ENCODE data around the gene CEP68.

The CEP68 gene

DNA sequence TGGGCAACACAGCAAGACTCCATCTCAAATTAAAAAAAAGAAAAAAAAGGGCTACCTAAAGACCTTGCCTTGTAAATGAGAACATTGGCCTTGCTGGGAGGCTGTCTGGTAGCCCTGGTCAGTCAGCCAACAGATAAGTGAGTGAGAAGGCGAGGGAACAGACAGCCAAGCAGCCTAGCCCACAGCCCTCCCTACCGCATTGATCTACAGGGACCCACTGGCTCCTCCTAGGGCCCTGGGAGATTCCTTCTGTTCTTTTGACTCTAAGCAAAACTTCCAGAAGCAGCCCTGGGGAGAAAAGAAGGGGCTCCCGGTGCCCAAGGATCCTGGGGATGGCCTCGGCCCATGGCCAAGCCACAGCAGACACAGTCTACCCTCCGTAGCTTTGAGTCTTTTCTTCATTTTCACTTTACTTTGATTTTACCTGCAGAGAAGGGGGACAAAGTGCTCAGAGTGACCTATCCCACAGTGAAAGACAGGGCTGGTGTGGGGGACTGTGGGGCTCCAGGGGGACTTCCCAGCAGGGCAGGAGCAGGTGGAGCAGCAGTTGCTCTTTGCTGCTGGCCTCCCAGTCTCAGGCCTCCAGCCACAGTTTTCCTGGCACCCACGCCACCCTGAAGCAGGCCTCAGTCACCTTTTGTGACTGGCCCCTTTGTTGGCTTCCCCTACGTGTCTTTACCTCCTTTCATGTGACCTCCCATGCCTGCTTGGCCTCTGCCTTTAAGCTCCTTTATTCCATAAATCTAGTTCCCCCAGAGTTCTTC, 5.1 kb downstream of the CEP68 start:
- no peak for DNase-seq

DNA sequence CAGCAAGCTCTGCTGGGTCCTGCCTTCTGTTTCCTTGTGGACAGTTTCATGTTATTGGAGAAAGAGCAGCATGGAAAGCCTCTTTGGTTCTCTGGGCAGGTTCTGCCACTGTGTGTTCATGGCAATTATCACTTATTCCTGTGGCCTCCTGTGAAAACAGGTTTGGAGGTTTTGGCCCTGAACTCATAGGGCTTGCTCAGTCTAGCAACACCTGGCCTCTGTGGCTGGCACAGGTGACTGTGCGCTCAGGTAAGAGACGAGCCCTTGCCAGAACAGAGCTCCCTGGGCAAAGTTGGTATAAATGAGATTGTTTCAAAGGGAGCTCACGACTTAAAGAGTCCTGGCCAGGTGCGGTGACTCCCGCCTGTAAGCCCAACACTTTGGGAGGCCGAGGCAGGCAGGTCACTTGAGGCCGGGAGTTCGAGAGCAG, 5.7 kb downstream of the CEP68 start:
- no peak for DNase-seq

DNA sequence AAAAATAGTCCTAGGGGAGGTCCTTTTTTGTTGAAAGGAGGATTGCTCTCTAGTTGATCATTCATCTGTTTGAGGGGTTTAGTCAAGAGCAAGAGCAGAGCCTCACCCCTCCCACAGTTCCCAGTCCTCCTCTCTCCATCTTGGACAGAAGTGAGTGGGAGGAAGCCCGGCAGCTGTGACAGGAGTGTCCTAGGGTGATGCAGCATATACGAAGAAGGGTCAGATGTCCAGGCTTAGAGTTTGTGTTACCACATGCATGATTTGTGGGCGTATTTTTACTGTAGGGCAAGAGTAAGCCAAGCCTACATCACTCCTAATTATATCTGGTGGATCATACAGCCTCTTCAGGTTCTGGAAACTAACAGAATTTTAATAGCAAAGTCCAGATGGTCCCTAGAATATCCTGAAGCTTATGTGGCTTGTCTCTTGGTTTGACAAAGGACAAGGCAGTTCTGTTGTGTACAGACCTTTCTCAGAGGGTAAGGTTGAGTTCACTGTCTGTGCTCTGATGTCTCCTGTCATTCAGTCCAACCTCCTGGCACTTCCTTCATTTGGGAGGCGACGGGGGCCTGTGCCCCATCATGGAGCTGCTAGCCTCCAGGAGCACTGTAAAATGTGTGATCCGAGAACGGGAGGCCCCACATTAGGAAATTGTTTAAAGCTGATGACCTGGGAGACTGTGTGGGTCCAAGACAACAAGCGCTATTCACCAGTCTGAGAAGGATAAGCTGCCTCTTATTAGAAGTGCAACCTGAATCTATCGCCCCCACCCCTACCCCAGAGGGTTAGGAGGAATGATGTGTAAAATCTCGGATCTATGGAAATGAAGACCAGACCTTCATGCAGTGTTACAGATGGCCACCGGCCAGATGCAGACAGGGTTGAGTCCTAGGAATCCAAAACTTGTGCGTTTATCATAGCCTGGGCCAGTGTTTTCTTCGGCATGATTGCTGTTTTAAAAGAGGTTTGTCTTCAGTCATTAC, 6.9 kb downstream of the CEP68 start:
- no peak for DNase-seq

DNA sequence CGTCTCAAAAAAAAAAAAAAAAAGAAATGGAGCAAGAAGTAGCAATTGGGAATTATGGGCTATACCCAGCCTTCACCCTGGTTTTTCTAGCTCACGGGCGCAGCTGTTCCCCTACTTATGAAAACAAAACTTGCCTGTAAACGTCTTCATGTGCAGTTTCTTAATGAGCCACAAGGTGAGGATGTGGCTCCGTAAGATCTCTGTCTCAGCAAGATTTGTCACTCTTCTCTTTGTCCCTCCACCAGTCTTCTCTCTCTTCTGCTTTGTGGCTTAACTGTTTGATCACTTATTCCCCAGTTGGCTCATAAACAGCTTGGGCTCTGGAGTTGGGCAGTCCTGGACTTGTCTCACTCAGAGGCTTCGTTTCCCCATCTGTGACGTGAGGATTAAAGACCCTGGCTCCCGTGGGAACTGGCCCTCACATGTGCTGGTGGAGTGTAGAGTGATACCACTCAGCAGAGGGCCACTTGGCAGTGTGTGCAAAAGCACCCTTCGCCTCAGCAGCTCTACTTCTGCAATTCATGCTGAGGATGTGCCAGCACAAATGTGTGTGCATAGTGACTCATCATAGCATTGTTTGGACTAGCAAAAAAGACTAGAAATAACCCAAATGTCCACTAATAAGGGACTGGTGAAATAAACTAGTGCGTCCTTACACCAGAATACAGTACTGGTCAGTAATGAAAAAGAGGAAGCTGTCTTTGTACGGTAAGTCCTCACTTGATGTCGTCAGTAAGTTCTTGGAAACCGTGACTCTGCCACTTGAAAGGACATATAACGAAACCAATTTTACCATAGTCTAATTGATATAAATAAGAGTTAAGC, 8.7 kb downstream of the CEP68 start:
- no peak for DNase-seq

DNA sequence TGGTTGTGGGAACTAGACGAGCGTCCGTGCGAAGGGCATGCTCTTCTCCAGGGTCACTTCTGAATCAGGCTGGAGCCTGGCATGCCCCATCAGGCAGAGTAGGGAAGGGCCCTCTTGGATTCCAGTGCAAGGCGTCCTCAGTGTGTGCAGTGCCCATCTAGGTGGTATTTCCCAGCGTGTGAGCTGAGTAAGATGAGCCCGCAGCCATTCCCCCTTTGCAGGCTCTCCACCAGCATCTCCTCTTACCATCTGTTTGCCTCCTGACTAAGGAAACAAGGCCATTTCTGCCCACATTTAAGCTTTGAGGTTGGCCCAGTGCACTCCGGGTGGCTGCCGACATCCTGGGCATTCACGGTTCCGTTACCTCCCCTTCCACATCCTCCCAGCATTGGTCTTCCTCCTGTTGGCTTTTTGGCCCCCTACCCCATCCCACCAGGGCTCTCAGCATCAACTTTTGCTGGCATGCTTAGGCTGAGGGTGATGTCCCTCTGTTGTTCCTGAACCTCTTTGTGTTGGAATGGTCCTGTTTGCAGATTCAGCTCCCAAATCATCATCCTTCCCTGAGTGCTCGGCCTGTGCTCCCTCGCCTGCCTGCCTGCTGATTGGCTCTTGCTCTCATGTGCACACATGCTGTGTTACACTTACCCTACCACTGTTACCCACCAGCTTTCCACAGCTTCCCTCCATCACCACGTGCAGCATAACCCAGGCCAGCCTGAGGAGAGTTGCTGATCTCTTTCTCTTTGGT, 11.8 kb downstream of the CEP68 start:
- no peak for DNase-seq

DNA sequence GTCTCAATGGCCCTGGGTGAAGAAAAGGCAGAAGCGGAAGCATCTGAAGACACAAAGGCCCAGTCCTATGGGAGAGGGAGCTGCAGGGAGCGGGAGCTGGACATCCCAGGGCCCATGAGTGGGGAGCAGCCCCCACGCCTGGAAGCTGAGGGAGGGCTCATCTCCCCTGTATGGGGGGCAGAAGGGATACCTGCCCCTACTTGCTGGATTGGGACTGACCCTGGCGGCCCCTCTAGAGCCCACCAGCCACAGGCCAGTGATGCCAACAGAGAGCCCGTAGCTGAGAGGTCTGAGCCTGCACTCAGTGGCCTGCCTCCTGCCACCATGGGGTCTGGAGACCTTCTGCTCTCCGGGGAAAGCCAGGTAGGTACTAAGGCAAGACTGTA, 13.2 kb downstream of the CEP68 start:
- no peak for DNase-seq

DNA sequence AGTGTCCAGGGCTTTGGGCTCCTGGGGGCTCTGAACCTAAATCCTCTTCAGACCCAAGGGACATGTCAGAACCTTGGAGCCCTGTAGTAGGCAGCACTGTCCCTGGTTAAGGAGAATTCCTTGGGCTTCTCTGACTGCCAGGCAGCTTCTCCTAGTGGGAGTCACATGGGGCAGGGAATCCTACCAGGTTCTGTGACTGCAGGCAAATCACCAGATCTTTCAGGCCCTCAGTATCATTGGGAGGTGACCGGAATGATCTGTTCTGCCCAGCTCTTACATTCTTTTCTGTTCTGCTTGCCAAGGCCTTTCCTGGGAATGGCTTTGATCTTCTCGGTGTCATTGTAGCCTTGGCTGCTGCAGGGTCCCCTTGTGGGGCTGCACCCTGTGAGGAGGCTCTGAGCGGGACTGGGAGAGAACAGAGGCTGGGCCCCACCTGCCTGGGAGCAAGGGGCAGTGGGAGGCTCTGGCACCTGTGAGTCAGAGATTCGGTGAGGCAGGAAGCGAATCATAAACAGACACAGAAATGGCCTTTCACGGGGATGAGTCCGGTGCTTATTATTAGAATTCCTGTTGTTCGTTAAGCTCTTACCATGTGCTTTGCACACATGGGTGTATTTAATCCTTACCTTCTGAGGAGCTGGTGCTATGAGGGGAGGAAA, 14.1 kb downstream of the CEP68 start:
- DNase-seq, result no peak

DNA sequence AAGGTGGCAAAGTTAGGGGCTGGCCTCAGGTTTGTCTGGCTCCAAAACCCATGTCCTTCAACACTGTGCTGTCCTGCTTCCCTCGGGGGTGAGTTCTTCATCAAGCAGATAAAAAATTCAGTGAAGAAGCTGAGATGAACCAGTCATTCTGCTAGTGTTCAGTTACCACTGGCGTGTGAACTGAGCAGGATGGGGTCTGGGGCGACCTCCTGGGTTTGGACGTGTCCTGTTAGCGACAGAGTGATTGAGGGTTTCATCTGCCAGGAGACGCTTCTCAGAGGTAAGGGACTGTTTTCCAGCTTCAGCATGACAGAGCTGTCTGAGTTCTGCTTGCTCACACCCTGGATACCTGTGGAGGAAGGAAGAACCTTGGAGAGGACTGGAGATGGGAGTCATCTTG, 14.6 kb downstream of the CEP68 start:
- no peak for DNase-seq

DNA sequence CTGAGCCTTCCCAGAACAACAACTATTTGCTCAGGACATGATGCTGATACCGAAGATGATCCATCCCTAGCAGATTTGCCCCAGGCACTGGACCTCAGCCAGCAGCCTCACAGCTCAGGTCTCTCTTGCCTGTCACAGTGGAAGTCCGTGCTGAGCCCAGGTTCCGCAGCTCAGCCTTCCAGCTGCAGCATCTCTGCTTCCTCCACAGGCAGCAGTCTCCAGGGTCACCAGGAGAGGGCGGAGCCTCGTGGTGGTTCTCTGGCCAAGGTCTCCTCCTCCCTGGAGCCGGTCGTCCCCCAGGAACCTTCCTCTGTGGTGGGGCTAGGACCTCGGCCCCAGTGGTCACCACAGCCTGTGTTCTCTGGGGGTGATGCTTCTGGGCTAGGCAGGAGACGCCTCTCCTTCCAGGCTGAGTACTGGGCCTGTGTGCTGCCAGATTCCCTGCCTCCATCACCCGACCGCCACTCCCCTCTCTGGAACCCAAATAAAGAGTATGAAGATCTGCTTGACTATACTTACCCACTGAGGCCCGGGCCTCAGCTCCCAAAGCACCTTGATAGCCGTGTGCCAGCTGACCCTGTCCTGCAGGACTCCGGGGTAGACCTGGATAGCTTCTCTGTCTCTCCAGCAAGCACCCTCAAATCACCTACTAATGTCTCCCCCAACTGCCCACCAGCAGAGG, 15.4 kb downstream of the CEP68 start:
- DNase-seq, result no peak

DNA sequence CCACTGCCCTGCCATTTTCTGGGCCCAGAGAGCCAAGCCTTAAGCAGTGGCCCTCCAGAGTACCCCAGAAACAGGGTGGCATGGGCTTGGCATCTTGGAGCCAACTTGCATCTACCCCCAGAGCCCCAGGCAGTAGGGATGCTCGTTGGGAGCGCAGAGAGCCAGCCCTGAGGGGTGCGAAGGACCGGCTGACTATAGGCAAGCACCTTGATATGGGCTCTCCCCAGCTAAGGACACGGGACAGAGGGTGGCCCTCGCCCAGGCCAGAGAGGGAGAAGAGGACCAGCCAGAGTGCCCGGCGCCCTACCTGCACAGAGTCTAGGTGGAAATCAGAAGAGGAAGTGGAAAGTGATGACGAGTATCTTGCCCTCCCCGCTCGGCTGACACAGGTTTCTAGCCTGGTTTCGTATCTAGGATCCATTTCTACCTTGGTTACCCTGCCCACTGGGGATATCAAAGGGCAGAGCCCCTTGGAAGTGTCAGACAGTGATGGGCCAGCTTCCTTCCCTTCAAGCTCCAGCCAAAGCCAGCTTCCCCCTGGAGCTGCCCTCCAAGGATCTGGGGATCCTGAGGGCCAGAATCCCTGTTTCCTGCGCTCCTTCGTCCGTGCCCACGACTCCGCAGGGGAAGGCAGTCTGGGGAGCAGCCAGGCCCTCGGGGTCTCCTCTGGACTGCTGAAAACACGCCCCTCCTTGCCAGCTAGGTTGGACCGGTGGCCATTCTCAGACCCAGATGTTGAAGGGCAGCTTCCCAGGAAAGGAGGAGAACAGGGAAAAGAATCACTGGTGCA, 16.2 kb downstream of the CEP68 start:
- DNase-seq, result no peak

DNA sequence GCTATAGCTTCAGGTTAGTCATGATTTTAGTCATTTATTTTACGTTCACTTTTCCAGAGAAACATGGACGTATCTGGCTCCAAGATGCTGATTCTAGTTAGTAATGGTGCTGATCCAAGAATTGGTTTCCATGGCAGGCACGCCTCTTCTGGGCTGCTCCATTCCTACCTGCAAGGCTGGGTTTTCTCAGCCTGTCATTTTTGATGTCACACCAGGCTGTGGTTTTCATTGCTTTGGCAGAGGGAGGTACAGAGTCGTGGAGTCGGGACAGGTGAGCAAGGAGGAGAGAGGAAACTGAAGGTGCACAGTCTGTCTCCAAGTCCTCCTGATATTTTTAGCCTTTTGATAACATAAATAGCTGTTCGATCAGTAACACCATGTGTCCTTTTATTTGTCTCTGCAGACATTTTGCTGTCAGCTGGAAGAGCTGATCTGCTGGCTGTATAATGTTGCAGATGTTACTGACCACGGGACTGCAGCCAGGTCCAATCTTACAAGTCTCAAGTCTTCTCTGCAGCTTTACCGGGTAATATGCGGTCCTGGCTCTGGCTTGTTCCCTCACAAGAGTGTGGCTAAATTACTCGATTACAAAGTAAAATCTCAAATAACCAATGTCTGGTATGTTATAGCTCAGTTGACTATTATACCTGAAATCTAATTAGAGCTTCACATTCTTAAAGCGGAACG, 17.8 kb downstream of the CEP68 start:
- DNase-seq, result no peak

DNA sequence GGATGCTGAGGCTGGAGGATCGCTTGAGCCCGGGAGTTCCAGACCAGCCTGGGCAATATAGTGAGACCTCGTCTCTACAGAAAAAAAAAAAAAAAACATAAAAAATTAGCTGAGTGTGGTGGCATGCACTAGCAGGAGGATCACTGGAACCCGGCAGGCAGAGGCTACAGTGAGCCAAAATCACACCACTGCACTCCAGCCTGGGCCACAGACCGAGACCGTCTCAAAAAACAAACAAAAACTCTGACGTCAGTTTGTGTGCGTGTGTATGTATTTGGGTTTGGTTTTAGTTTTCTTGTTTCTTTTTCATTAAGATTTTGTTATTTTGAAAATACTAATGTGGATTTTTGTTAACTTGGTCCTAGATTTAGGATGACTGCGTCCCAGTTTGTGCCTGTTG, 19.0 kb downstream of the CEP68 start:
- DNase-seq, result no peak

DNA sequence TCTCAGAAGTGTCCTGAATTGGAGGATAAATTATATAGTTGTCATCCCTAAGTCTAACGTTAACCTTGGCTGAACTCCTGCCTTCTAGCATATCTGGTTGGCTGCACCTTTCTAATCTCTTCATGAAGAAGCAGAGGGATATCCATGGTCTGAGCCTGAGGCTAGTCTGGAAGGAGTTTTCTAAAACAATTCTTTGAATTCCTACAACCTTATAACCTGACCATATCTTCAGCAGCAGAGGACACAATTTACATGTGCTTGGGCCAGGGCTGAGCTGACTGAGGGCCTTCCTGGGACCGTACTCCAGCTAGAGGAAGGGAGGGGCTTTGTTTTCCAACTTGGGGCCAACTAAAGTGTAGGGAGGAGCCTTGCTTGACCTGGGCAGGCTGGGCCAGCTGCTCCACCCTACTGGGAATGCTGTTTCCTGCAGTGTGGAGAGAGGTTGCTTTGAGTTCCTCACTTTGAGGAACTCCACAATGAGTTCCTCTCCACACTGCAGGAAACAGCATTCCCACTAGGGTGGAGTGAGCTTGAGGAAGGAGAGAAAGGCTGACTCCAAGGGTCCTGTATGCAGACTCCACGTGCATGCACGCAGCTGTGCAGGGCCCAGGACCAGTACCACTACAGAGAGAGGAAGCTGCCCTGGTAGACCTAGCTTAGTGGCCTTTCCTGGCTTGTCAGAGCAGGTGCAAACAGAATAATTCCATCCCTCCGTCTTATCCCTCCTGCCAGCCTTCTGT, 19.6 kb downstream of the CEP68 start:
- no peak for DNase-seq

DNA sequence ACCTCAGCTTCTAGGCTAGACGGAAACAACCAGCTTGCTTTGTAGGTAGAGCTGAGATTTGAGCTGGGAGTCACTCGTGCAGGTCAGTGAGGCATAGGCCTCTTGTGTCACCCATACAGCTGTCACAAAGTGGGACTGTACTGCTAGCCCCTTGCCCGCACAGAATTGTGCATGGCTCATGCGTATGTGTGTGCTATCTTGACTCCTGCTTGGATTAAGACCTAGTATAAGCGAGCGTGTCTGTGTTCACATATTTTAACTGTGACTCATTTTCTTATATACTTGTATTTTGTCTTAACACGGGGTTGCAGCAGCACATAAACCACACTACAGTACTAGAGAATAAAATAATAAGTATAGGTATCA, 20.1 kb downstream of the CEP68 start:
- DNase-seq, result no peak

DNA sequence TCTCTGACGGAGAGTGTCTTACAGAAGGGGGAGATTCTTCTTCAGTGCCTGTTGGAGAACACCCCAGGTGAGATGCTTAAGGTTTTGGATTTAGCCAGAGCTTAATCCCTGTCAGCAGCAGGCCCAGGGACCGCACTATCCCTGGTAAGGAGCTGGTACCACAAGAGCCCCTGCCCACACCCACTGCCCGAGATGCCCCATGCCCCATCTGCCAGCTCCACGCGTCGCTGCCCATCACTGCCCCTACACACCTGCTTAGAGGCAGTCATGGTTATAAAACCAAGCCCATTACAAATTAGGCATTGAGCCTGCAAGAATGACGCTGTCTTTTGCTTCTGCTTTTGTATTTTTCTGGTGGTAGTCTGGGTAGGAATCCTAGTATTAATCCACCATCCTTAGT, 21.7 kb downstream of the CEP68 start:
- DNase-seq, result no peak

DNA sequence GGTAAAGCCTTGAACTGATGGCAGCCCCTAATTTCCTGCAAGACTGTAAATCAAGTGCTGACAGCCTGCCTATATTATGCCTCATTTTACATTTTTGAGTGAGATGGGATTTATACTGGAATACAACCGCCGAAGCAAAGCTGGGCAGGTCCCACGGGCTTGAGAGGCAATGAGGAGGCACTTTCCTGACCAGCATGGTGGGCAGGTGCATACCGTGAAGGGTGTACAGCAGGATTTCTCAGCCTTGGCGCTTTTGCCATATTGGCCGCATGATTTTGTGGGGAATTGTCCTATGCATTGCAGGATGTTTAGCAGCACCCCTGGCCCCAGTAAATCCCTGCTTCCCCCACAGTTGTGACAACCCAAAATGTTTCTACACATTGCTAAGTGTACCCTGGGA, 22.8 kb downstream of the CEP68 start:
- no peak for DNase-seq

DNA sequence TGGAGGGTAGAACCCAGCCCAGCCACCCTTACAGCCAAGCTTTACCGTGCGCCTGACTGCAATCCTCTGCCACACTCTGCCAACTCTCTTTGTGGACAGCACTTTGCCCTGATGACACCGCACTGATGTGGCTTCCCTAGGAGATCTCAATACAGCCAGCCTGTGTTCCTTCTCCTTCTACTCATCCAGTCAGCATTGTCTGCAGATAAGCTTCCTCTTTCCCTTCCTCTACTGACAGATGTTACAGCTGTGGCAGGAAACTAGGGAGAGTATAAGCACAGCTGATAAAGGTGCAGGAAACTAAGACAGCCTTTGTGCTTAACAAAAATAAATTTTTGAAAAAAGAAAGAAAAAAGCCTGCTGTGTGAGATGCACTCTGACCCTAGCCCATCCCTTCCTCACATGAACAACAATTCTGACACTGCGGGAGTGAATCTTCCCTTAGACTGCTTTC, 25.0 kb downstream of the CEP68 start:
- DNase-seq, result no peak

DNA sequence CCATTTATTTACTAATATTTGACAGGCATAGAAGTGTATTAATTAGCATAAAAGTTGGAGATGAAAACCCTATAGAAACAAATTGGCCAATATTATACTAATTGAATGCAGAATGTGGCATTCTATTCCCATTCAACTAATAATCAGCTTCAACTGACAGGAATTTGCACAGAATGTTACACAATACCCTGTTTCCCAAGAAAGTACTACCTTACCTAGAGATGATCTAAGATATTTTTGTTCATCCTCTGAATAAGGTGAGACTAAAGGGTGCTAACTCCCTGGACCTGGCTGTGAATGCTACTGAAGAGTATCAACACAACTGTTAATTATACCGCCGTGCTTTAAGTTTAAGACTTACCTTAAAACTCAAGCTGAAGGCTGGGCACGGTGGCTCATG, 28.9 kb downstream of the CEP68 start:
- no peak for DNase-seq

DNA sequence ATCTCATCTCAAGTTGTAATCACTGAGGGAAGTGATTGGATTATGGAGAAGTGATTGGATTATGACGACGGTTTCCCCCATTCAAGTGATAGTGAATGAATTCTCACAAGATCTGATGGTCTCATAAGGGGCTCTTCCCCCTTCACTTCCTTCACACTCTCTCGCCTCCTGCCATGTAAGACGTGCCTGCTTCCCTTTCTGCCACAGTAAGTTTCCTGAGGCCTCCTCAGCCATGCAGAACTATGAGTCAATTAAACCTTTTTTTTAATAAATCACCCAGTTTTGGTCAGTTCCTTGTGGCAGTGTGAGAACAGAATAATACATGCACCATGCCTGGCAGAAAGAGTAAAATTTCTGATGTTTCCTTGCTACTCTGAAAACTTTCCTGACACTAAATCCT, 36.6 kb downstream of the CEP68 start:
- DNase-seq, result no peak
